GM12865 (cell line): ENCODE data around the gene ZMIZ1.

Experiments
- DNase-seq: peaks from one replicate; pipeline ENCODE4 v3.0.0; 2010; ENCODE audit warnings: low read depth
- H3K4me3 ChIP-seq: 2 replicates; pipeline ENCODE4 v1.5.1; 2011; ENCODE audit warnings: mild to moderate bottlenecking, low read depth, low read length, control low read depth
- CTCF ChIP-seq: IDR thresholded peaks from 2 replicates; pipeline ENCODE4 v1.5.1; 2011; ENCODE audit warnings: low read length, control low read depth, low read depth, inconsistent platforms; ENCODE audit not compliant: insufficient read depth; ENCODE audit errors: missing control alignments

Gene ZMIZ1

GRCh38 chr10:79183468-79183865 is 114.7 kb downstream of the ZMIZ1 start:
- no peak for DNase-seq
- no peak for TF ChIP-seq CTCF
- H3K4me3 ChIP-seq: no peak overlapping the region

GRCh38 chr10:79184145-79184625 is 115.4 kb downstream of the ZMIZ1 start:
- DNase-seq: no peak
- no peak overlapping the region for H3K4me3 ChIP-seq
- TF ChIP-seq CTCF: no peak

DNA sequence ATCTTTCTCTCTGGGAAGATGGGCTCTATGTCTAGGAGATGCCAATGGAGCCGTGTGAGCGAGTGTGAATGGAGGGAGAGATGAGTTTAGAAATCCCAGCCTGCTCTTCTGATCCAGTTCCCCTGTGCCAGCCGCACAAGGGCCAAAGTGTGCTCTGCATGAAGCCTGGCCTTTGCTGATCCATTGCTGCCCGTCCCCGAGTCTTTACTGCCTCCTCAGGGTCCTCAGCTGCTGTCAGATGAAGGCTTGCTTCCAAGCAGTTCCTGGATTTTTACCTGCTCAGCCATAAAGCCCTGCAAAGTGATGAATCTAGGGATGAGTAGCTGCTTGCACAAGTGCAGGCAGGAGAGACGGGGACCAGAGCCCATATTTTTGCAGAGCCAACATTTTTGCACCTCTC is 115.9 kb downstream of the ZMIZ1 start:
- no peak for DNase-seq
- TF ChIP-seq CTCF: no peak
- no peak overlapping the region for H3K4me3 ChIP-seq

DNA sequence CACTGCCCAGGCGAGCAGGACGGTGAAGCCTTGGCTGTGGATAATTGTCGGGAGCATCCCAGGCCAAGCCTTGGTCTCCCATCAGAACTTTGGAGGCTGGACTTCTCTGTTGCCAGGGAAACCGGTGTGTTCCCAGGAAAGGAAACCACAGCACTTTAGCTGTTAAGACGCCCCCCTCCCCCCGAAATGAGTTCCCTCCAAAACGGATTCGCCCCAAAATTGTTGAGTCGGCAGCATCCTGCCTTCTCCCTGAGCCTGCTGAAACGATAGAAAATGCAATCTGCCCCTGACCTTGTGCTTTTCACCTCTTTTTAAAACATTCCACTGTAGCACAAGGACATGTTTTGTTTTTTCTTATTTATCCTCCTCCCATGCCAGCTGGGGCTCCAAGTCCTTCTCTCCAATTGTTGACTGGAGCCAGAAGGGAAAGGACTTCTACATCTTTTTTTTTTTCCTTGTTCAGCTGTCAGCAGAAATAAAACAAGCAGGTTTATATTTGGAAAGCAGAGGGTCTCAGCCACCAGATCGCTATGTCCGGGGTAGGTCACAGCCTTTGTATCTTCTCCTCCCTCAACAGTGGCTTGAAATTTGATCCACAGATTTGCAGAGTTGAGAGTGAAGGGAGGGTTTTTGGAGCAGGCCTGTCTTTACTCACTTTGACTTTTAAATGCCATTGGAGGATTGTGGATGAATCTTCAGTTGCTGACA is 116.5 kb downstream of the ZMIZ1 start:
- no peak for DNase-seq
- TF ChIP-seq CTCF: no peak

GRCh38 chr10:79185796-79186374 is 117.1 kb downstream of the ZMIZ1 start:
- no peak for DNase-seq
- H3K4me3 ChIP-seq: no peak overlapping the region
- TF ChIP-seq CTCF: no peak

More for the DNA sequence above, 116.5 kb downstream of the ZMIZ1 start:
- no peak overlapping the region for H3K4me3 ChIP-seq

- no peak overlapping the region for H3K4me3 ChIP-seq
- no peak for DNase-seq
- TF ChIP-seq CTCF: no peak
Measured at GRCh38 chr10:79186486-79187120, 117.8 kb downstream of the ZMIZ1 start.
